OCI-LY1 (cell line): ENCODE results near the gene B4GALT7.

Experiments used
- H2AFZ ChIP-seq: fragments of 200-600 bp; sonication (generic), shearing (Covaris generic); 2 replicates; pipeline ENCODE4 v1.6.0; 2014; ENCODE audit warnings: antibody characterized with exemption, mild to moderate bottlenecking, low read length
- H3F3A ChIP-seq: fragments of 200-600 bp; sonication (generic), shearing (Covaris generic); 2 replicates; pipeline ENCODE4 v1.6.0; 2014; ENCODE audit warnings: mild to moderate bottlenecking, antibody characterized with exemption, low read length, moderate library complexity; ENCODE audit not compliant: insufficient read depth
- H3K27ac ChIP-seq: fragments of 200-600 bp; sonication (generic); 2 replicates; pipeline ENCODE4 v1.5.1; 2014; ENCODE audit warnings: low read length, mixed run types, mild to moderate bottlenecking, low read depth; ENCODE audit not compliant: poor library complexity, severe bottlenecking
- H3K27me3 ChIP-seq: fragments of 200-600 bp; sonication (generic); 2 replicates; pipeline ENCODE4 v1.6.0; 2014; ENCODE audit warnings: antibody characterized with exemption, mild to moderate bottlenecking, low read length, moderate library complexity; ENCODE audit not compliant: insufficient read depth
- H3K36me3 ChIP-seq: fragments of 200-600 bp; sonication (generic); 2 replicates; pipeline ENCODE4 v1.6.1; 2014; ENCODE audit warnings: mild to moderate bottlenecking, antibody characterized with exemption, low read length, moderate library complexity, mixed read lengths; ENCODE audit not compliant: insufficient read depth
- H3K4me1 ChIP-seq: fragments of 200-600 bp; sonication (generic); 2 replicates; pipeline ENCODE4 v1.5.1; 2014; ENCODE audit warnings: mild to moderate bottlenecking, low read length, moderate library complexity; ENCODE audit not compliant: insufficient read depth, severe bottlenecking
- H3K4me2 ChIP-seq: fragments of 200-600 bp; sonication (generic), shearing (Covaris generic); 2 replicates; pipeline ENCODE4 v1.6.1; 2014; ENCODE audit warnings: low read length
- H3K4me3 ChIP-seq: fragments of 200-600 bp; sonication (generic); 2 replicates; pipeline ENCODE4 v1.5.1; 2014; ENCODE audit warnings: low read length, low read depth, mild to moderate bottlenecking, mixed read lengths; ENCODE audit not compliant: poor library complexity, severe bottlenecking
- H3K79me2 ChIP-seq: fragments of 200-600 bp; shearing (Covaris generic); 2 replicates; pipeline ENCODE4 v1.6.1; 2016; ENCODE audit warnings: mixed run types, low read length, mixed read lengths; ENCODE audit not compliant: insufficient read depth
- H3K9ac ChIP-seq: fragments of 200-600 bp; sonication (generic), shearing (Covaris generic); 2 replicates; pipeline ENCODE4 v1.6.1; 2014; ENCODE audit warnings: mild to moderate bottlenecking, low read length, mixed read lengths
- H3K9me2 ChIP-seq: fragments of 200-600 bp; sonication (generic), shearing (Covaris generic); 2 replicates; pipeline ENCODE4 v1.6.1; 2014; ENCODE audit warnings: low read depth, mild to moderate bottlenecking, low read length, mixed read lengths
- H3K9me3 ChIP-seq: fragments of 200-600 bp; shearing (Covaris generic); 2 replicates; pipeline ENCODE4 v1.6.1; 2014; ENCODE audit warnings: low read length, mixed read lengths
- H4K20me1 ChIP-seq: fragments of 200-600 bp; sonication (generic), shearing (Covaris generic); 2 replicates; pipeline ENCODE4 v1.6.0; 2016; ENCODE audit warnings: mild to moderate bottlenecking, low read length; ENCODE audit not compliant: insufficient read depth
- EZH2 ChIP-seq: fragments of 200-600 bp; sonication (generic), shearing (Covaris generic); IDR thresholded peaks from 2 replicates; pipeline ENCODE4 v1.8.0; 2017; ENCODE audit warnings: borderline replicate concordance, mixed run types, mild to moderate bottlenecking, antibody characterized with exemption, low read length, moderate library complexity, mixed read lengths
- TF ChIP-seq, protein P1 (sequence below): fragments of 200-600 bp; sonication (generic), shearing (Covaris generic); IDR thresholded peaks from 2 replicates; pipeline ENCODE4 v1.5.1; 2017; ENCODE audit warnings: mild to moderate bottlenecking, antibody characterized with exemption, low read length, moderate library complexity, mixed read lengths

Gene B4GALT7

DNA sequence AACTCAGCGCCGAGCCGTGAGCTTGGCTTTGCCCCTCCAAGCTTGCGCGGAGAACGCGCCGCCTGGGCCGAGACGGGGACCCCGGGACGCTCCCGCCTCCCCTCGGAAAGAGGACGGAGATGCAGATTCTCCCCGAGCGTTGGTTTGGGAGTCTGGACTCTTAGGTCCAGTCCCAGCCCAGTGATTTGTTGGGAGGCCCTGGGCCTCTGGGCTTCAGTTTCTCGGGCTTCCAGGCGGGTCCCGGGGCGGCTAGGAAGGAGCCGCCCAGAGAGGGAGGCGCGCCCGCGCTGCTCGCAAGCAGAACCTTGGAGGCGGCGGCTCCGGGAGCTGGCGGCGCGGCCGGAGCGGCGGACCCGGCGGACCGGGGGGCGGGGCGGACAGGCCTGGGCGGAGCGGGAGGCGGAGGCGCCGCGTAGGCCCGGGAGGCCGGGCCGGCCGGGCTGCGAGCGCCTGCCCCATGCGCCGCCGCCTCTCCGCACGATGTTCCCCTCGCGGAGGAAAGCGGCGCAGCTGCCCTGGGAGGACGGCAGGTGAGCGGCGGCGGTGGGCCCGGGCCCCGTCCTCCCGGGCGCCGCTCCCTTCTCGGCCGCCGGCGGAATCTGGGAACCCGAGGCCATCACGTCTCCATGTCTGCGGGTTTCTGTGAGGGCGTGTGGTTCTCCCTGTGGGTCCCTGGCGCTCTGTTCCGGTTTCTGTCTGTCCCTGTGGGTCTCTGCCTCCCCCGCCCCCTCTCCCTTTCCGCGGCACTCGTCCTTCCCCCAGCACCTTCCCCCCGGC, at the start of gene B4GALT7:
B4GALT7 (plus strand) TSS at position 402 of the 777 bp plus-strand sequence; CDS start at position 481, 79 bp downstream.
- Histone ChIP-seq H3K9me2 (no peaks in the 10 kb centered on the region), H3K27ac (peak within 1 kb of the TSS; percentile 42), H2AFZ (no peak within 1 kb of the TSS), H3K27me3 (no peaks in the 10 kb centered on the region), H3K9ac (peak within 1 kb of the TSS; percentile 79), H3K4me2 (peak within 1 kb of the TSS; percentile 96), H3F3A (no peaks in the 10 kb centered on the region), H3K4me1 (peaks cover 15% of the 10 kb centered on the region), H3K36me3 (peaks cover 21% of the 10 kb centered on the region), H4K20me1 (no peaks in the 10 kb centered on the region), H3K9me3 (no peaks in the 10 kb centered on the region), H3K4me3 (peak within 1 kb of the TSS; percentile 68), H3K79me2 (no peaks in the 10 kb centered on the region)
- no peak for TF ChIP-seq EZH2
- TF ChIP-seq, protein P1, sequence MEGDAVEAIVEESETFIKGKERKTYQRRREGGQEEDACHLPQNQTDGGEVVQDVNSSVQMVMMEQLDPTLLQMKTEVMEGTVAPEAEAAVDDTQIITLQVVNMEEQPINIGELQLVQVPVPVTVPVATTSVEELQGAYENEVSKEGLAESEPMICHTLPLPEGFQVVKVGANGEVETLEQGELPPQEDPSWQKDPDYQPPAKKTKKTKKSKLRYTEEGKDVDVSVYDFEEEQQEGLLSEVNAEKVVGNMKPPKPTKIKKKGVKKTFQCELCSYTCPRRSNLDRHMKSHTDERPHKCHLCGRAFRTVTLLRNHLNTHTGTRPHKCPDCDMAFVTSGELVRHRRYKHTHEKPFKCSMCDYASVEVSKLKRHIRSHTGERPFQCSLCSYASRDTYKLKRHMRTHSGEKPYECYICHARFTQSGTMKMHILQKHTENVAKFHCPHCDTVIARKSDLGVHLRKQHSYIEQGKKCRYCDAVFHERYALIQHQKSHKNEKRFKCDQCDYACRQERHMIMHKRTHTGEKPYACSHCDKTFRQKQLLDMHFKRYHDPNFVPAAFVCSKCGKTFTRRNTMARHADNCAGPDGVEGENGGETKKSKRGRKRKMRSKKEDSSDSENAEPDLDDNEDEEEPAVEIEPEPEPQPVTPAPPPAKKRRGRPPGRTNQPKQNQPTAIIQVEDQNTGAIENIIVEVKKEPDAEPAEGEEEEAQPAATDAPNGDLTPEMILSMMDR: no peak

DNA sequence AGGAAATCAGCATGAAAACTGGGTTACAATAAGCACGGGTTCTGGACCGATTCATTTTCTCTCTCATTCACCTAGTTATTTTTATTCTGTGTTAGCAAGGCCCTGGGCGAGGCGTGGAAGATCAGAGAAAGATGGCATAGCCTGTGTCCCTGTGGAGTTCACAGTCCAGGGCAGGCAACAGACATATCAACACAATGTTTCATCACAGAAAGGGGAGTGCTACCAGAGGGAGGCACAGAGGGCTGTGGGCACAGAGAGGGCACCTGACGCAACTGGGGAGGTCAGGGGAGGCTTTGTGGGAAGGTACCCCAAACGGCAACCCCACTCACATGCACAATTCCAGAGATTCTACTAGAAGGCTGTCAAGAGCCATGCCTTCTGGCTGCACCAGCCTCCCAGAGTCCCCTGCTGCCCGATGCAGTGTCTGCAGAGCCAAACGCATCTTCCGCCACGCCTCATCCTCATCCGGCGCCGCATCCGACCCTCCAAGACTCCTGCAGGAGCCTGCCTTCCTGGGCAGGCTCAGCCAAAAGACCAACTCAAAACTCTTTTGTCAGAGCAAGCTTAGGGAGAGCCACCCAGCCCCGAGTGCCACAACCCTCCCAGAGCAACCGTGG, 47.0 kb upstream of the B4GALT7 start:
- Histone ChIP-seq H3K79me2 (peaks cover 45% of the 10 kb centered on the region), H3K9me2 (no peaks in the 10 kb centered on the region), H3F3A (no peaks in the 10 kb centered on the region), H3K9ac (peak overlapping the region; percentile 98), H4K20me1 (no peaks in the 10 kb centered on the region), H3K4me1 (peaks cover 26% of the 10 kb centered on the region), H3K4me3 (peak overlapping the region; percentile 100), H3K36me3 (peaks cover 27% of the 10 kb centered on the region; the same call in 1 of the 2 replicates), H3K27ac (no peak overlapping the region), H3K27me3 (no peaks in the 10 kb centered on the region), H3K4me2 (peak overlapping the region; percentile 99), H3K9me3 (no peaks in the 10 kb centered on the region), H2AFZ (no peak overlapping the region)
- TF ChIP-seq EZH2: no peak
- TF ChIP-seq, protein P1: no peak

- TF ChIP-seq, protein P1: no peak
- no peak for TF ChIP-seq EZH2
- Histone ChIP-seq H3K4me2 (peak overlapping the region; percentile 99), H2AFZ (no peak overlapping the region)
These were observed 46.1 kb upstream of the B4GALT7 start for GRCh38 chr5:177553671-177554429.

More at GRCh38 chr5:177553671-177554429, 46.1 kb upstream of the B4GALT7 start:
- peak overlapping the region; percentile 100 for H3K4me3 ChIP-seq
- no peaks in the 10 kb centered on the region for H4K20me1 ChIP-seq
- no peak overlapping the region for H3K27ac ChIP-seq
- H3K9ac ChIP-seq: peak overlapping the region; percentile 98
- peaks cover 26% of the 10 kb centered on the region for H3K4me1 ChIP-seq
- no peaks in the 10 kb centered on the region for H3K9me3 ChIP-seq
- peaks cover 27% of the 10 kb centered on the region; the same call in 1 of the 2 replicates for H3K36me3 ChIP-seq
- no peaks in the 10 kb centered on the region for H3F3A ChIP-seq
- peaks cover 45% of the 10 kb centered on the region for H3K79me2 ChIP-seq
- H3K27me3 ChIP-seq: no peaks in the 10 kb centered on the region
- no peaks in the 10 kb centered on the region for H3K9me2 ChIP-seq
